Activated CD4-positive, alpha-beta memory T cell treated with anti-CD3 and anti-CD28 coated beads for 36 hours (primary cell): ENCODE results near the gene CGN. TPM values are rescaled to one million over a fixed set of nuclear protein-coding genes. Genes with fewer than 3 reads are reported as not detected.
A peak's percentile ranks its signal among the peaks of the same experiment; 100 is the strongest.

ENCODE experiments used
- CTCF ChIA-PET: fragments of 350-600 bp; sonication (Branson Sonifier 250); formaldehyde crosslinking; loops from one replicate; lab custom pipeline; 2021; ENCODE audit warnings: antibody characterized with exemption, inconsistent platforms; lab: Charles Lee
- POLR2A ChIA-PET: fragments of 350-600 bp; sonication (Branson Sonifier 250); formaldehyde crosslinking; loops from one replicate; lab custom pipeline; 2021; ENCODE audit warnings: antibody characterized with exemption; lab: Charles Lee
- DNase-seq: peaks from one replicate; pipeline ENCODE4 v3.0.0-alpha.2; 2020
- H3K27ac Mint-ChIP-seq: one replicate; pipeline ENCODE4 v1.8.0; 2021; ENCODE audit warnings: mixed read lengths
- H3K27me3 Mint-ChIP-seq: one replicate; pipeline ENCODE4 v1.8.0; 2021; ENCODE audit warnings: mixed read lengths
- H3K36me3 Mint-ChIP-seq: one replicate; pipeline ENCODE4 v1.8.0; 2021; ENCODE audit warnings: mixed read lengths
- H3K4me1 Mint-ChIP-seq: one replicate; pipeline ENCODE4 v1.8.0; 2021; ENCODE audit warnings: low read depth, mixed read lengths
- H3K4me3 Mint-ChIP-seq: one replicate; pipeline ENCODE4 v1.8.0; 2021; ENCODE audit warnings: mild to moderate bottlenecking, mixed read lengths
- H3K9me3 Mint-ChIP-seq: one replicate; pipeline ENCODE4 v1.8.0; 2021; ENCODE audit warnings: mixed read lengths
- intact Hi-C: fragments of 100-400 bp; cut with micrococcal nuclease; formaldehyde crosslinking; loops from one replicate; pipeline ENCODE4 v1.15.1; 2023
- total RNA-seq, 2 experiments: library from RNA; stranded (reverse); gene quantifications; one replicate each; pipeline ENCODE4 v1.2.3, GENCODE V29; 2021

CGN gene
- total RNA-seq, 2 experiments from 2014 or later: 1.3 to 1.4 TPM

DNA sequence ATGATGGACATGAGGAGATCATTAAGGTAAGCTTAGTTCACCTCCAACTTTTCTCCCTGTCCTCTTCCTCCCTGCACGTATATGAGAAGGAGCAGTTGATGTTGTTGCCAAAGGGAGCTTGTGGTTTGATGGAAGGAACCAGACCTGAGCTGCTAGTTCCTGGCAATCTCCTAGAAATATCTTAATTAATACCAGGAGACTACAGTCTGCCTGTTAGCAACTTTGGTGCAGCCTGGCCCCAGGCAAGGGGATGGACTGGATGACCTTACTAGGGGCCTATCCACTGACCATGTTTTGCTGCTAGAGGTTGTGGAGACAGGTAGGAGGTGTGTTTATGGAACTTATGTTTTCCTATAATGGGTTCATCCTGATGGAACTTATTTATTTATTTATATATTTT lies 51.5 kb downstream of the CGN start:
- Mint-ChIP-seq H3K36me3 (peaks cover 3% of the 10 kb centered on the region), H3K27me3 (no peaks in the 10 kb centered on the region), H3K4me1 (no peaks in the 10 kb centered on the region), H3K9me3 (no peaks in the 10 kb centered on the region), H3K27ac (no peak overlapping the region), H3K4me3 (no peak overlapping the region)
- ChIA-PET CTCF (no interaction called here), POLR2A (no interaction called here)
- no peak for DNase-seq
- intact Hi-C loops: no loop called here

DNA sequence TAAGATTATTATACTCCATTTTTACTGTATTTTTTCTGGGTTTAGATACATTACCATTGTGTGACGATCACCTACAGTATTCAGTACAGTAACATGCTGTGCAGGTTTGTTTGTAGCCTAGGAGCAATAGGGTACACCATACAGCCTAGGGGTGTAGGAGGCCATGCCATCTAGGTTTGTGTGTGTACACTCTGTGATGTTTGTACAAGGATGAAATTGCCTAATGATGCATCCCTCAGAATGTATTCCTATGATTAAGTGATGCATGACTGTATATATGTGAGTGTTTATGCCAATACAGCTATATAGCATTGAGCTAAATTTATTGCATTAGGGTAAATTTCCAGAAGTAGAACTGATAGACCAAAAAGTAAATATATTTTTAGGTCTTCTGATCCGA lies 52.2 kb downstream of the CGN start:
- H3K9me3 Mint-ChIP-seq: no peaks in the 10 kb centered on the region
- ChIA-PET POLR2A (no interaction called here), CTCF (no interaction called here)
- H3K4me1 Mint-ChIP-seq: peaks cover 4% of the 10 kb centered on the region
- DNase-seq: no peak
- H3K27ac Mint-ChIP-seq: no peak overlapping the region
- H3K4me3 Mint-ChIP-seq: no peak overlapping the region
- intact Hi-C loops: no loop called here
- H3K27me3 Mint-ChIP-seq: no peaks in the 10 kb centered on the region
- H3K36me3 Mint-ChIP-seq: peaks cover 3% of the 10 kb centered on the region

DNA sequence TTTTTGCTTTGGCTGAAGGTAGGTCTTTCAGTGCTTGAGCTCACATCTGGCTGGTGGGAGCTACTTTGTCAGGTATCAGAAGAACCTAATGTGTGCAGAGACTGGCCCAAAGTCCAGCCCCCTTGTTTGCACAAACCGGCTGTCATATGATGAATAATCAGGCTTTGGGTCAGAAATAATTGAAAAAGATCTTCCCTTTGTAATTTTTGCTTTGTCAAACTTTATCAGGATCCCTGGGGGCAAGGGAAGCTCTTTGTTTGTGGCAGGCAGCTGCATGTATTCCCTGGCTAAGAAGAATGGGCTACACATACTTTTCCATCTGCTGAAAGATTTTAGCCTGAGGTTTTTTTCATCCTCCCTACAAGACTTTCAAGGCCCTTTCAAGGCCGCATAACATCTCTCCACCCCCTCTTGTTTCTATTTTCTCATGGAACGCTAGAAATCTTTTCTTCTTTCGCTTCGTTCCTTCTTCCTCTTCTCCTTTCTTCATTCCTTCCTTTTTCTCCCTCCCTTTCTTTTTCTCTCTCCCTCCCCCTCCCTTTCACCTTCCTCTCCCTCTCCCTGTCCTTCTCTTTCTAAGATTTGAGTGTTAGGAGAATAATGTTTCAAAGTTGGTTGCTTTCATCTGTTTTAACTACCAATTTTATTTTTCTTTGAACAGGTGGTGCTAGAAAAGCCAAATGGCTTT lies 54.5 kb downstream of the CGN start:
- Mint-ChIP-seq H3K27ac (no peak overlapping the region), H3K36me3 (peaks cover 3% of the 10 kb centered on the region), H3K4me3 (no peak overlapping the region), H3K9me3 (no peaks in the 10 kb centered on the region), H3K27me3 (no peaks in the 10 kb centered on the region), H3K4me1 (peaks cover 10% of the 10 kb centered on the region)
- ChIA-PET POLR2A (no interaction called here), CTCF (no interaction called here)
- DNase-seq: no peak
- intact Hi-C loops: no loop called here

DNA sequence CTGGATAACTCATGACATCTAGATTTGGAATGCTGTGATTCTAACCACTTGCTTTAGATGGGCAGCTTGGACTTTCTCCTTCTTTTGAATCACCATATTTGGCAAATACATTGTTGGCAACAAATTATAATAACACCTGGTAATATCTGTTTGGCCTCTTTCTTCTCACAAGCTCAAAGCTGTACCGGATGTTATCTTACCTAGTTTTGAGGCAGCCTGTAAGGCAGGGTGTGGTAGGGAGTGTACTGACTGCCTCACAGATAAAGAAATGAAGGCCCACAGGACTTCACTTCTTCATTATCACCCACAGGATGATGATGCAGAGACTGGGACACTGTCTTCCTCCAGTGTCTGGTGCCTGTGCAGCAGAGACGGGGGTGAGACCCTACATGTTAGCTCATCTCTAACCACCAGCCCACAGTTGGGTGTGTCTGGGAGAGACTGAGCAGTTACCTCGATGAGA lies 57.5 kb downstream of the CGN start:
- CTCF ChIA-PET: interaction anchor here (1.0 kb wide), 1 partner anchor 21 kb away, joined by 3 read pairs; no protein-coding TSS in a partner anchor
- no peak overlapping the region for H3K27ac Mint-ChIP-seq
- no peaks in the 10 kb centered on the region for H3K9me3 Mint-ChIP-seq
- H3K36me3 Mint-ChIP-seq: peaks cover 3% of the 10 kb centered on the region
- H3K4me1 Mint-ChIP-seq: peaks cover 10% of the 10 kb centered on the region
- H3K27me3 Mint-ChIP-seq: no peaks in the 10 kb centered on the region
- intact Hi-C loops: no loop called here
- peak; percentile 31 for DNase-seq
- H3K4me3 Mint-ChIP-seq: no peak overlapping the region
- POLR2A ChIA-PET: no interaction called here

DNA sequence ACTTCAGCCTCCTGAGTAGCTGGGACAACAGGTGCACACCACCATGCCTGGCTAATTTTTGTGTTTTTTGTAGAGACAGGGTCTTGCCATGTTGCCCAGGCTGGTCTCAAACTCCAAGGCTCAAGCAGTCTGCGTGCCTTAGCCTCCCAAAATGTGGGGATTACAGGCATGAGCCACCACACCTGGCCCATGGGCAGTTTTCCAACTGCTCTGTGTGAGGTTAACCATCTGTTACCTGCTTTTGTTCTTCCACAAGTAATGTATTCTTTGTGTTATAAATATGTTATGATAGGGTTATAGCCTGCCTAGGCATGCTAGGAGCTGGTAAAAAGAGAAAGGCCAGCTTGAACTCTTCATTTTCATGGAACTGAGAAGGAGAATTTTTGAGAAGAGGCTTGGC lies 59.6 kb downstream of the CGN start:
- H3K27me3 Mint-ChIP-seq: no peaks in the 10 kb centered on the region
- H3K9me3 Mint-ChIP-seq: no peaks in the 10 kb centered on the region
- ChIA-PET POLR2A (no interaction called here), CTCF (no interaction called here)
- no peak overlapping the region for H3K4me3 Mint-ChIP-seq
- peaks cover 18% of the 10 kb centered on the region for H3K4me1 Mint-ChIP-seq
- no peak for DNase-seq
- intact Hi-C loops: no loop called here
- H3K27ac Mint-ChIP-seq: no peak overlapping the region
- peaks cover 6% of the 10 kb centered on the region for H3K36me3 Mint-ChIP-seq

DNA sequence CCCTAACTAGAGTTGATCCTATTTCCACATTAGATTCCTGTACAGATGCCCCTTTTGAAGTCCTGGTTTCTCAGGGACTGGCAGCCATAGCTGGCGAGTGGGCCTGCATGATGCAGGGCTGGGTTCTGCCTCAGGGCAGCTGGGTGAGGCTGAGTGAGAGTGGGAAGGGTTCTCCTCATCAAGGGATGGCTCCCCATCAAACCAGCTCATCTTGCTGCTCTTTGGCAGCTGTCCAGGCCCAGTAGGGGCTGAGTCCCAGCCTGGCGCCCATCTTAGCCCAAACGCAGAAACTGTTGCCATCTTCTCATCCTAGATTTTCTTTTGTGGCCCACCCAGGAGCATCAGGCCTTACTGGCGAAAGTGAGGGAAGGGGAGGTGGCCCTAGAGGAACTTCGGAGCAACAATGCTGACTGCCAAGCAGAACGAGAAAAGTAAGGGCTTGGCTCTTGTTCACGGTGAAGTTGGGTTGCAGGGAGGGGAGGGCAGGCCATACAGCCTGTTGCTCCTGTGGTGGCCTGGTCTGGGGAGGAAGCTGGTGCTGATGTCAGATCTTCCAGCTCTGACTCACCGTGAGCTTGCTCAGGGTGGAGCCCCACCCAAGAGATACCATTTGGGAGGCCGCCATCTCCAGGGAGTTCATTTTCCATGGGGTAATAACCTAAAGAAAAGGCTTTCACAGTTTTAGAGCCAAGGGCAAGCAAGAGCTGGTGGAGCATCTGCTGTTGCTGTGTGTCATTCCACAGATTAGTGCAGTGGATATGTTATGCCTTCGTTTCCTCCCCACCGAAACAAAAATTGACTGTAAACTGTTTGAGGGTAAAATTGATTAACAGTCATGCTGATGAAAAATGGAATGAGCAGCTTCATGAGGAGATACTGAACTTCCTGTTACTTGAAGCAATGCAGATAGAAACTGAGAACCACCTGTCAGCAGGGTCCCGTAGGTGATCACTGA lies 63.7 kb downstream of the CGN start:
- no peaks in the 10 kb centered on the region for H3K27me3 Mint-ChIP-seq
- peaks cover 7% of the 10 kb centered on the region for H3K4me1 Mint-ChIP-seq
- no peaks in the 10 kb centered on the region for H3K9me3 Mint-ChIP-seq
- H3K36me3 Mint-ChIP-seq: peaks cover 3% of the 10 kb centered on the region
- H3K27ac Mint-ChIP-seq: no peak overlapping the region
- ChIA-PET CTCF (interaction anchor here (0.6 to 1.3 kb wide), 3 partner anchors 19 to 421 kb away, joined by 3 read pairs; no protein-coding TSS in a partner anchor), POLR2A (no interaction called here)
- intact Hi-C loops: no loop called here
- DNase-seq: peak; percentile 56
- H3K4me3 Mint-ChIP-seq: no peak overlapping the region

DNA sequence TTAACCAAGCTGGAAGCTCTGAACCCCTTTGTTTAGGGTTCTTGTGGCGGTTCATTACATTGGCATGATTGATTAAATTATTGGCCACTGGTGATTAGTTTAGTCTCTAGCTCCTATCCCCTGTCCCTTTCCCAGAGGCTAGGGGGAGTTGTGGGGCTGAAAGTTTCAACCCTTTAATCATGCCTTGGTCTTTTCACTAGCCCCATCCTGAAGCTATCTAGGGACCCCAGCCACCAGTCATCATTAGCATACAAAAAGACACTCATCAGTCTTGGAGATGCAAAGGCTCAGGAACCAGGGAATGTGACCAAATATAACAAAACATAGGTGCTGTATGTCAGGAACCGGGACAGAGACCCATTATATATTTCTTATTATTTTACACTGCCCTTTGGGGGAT lies 66.0 kb downstream of the CGN start:
- no peaks in the 10 kb centered on the region for H3K9me3 Mint-ChIP-seq
- no peaks in the 10 kb centered on the region for H3K27me3 Mint-ChIP-seq
- intact Hi-C loops: no loop called here
- no peak overlapping the region for H3K4me3 Mint-ChIP-seq
- POLR2A ChIA-PET: no interaction called here
- no peak for DNase-seq
- CTCF ChIA-PET: interaction anchor here (1.5 kb wide), 1 partner anchor 17 kb away, joined by 5 read pairs; no protein-coding TSS in a partner anchor
- peaks cover 7% of the 10 kb centered on the region for H3K4me1 Mint-ChIP-seq
- H3K36me3 Mint-ChIP-seq: peaks cover 3% of the 10 kb centered on the region
- no peak overlapping the region for H3K27ac Mint-ChIP-seq

DNA sequence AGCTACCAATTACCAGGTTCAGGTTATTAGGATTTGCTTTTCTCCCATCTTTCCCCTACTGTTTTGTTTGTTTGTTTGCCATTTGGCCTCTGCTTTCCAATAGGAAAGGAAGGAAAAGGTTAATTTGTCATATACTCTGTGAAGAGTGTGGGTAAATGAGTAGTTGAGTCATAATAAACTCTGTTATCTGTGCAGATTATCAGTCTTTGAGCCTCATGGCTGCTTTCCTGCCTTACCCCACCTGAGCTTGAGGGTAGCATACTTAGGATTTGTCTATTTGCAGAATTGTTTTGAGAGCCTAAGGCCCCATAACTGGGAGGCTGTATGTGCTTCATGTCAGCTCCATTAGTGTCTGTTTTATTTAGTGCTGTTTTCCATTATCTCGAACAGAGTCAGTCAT lies 67.8 kb downstream of the CGN start:
- H3K4me3 Mint-ChIP-seq: no peak overlapping the region
- no peak for DNase-seq
- peaks cover 7% of the 10 kb centered on the region for H3K4me1 Mint-ChIP-seq
- CTCF ChIA-PET: no interaction called here
- H3K36me3 Mint-ChIP-seq: peaks cover 3% of the 10 kb centered on the region
- no peaks in the 10 kb centered on the region for H3K9me3 Mint-ChIP-seq
- POLR2A ChIA-PET: no interaction called here
- intact Hi-C loops: no loop called here
- no peaks in the 10 kb centered on the region for H3K27me3 Mint-ChIP-seq
- H3K27ac Mint-ChIP-seq: no peak overlapping the region

DNA sequence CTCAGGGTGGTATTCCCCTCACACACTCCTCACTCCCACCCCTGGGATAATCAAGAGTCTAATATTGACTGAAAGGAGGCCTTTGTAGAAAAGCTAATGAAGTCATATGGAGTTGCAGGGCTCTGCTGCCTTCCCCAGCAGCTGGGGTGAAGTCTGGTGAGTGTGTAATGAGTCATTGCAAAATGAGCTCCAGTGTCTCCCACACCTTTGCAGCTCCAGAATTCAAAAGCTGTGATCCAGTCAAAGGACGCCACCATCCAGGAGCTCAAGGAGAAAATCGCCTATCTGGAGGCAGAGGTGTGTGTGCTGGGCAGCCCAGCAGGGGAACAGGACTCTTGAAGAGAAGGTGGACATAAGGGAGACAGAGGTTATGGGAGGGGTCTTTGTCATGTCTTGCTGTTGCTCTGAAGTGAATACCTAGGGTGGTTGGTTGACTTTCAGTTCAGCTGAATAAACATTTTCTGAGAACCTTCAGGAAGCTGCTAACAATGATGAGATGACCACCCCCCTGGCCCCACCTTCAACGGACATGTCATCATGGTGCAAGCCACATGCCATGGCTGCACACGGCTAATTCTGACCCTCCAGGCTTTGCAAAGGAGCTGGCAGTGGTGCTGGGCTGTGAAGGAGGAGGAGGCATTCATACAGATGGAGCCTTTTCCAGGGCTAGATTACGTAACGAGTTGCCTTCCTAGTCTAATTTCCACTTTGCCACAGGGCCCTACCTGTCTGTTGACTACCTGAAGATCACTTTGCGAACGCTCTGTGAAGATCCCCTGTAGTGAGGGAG lies 68.4 kb downstream of the CGN start:
- Mint-ChIP-seq H3K9me3 (no peaks in the 10 kb centered on the region), H3K27ac (no peak overlapping the region), H3K27me3 (no peaks in the 10 kb centered on the region), H3K4me1 (peaks cover 7% of the 10 kb centered on the region), H3K36me3 (peaks cover 3% of the 10 kb centered on the region), H3K4me3 (no peak overlapping the region)
- ChIA-PET CTCF (interaction anchor here (2.2 kb wide), 1 partner anchor 14 kb away, joined by 10 read pairs; no protein-coding TSS in a partner anchor), POLR2A (no interaction called here)
- intact Hi-C loops: no loop called here
- DNase-seq: no peak

DNA sequence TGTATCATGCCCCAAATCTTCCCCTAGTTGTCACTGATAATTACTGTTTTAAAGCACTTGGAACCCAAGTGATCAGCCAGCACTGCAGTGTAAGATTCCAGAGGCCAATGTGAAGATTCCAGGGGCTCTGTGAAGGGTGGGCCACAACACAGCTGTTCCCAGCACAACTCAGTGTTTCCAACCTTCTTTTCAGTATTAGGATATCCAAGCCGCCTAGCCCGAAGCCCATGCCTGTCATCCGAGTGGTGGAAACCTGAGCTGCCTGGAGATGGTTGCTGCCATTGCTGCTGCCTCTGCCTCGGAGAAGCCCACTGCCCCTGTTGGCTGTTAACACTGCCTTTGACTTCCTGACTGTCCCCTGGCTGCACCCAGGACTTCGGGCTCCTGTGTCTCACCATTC lies 70.3 kb downstream of the CGN start:
- intact Hi-C loops: no loop called here
- no peaks in the 10 kb centered on the region for H3K9me3 Mint-ChIP-seq
- no peaks in the 10 kb centered on the region for H3K27me3 Mint-ChIP-seq
- no peak overlapping the region for H3K4me3 Mint-ChIP-seq
- DNase-seq: no peak
- no peaks in the 10 kb centered on the region for H3K36me3 Mint-ChIP-seq
- ChIA-PET CTCF (interaction anchor here (0.6 to 2.2 kb wide), 2 partner anchors 12 to 98 kb away, joined by 3 to 10 read pairs; no protein-coding TSS in a partner anchor), POLR2A (interaction anchor here (0.5 kb wide), 1 partner anchor 298 kb away, joined by 3 read pairs; no protein-coding TSS in a partner anchor)
- no peak overlapping the region for H3K27ac Mint-ChIP-seq
- no peaks in the 10 kb centered on the region for H3K4me1 Mint-ChIP-seq

DNA sequence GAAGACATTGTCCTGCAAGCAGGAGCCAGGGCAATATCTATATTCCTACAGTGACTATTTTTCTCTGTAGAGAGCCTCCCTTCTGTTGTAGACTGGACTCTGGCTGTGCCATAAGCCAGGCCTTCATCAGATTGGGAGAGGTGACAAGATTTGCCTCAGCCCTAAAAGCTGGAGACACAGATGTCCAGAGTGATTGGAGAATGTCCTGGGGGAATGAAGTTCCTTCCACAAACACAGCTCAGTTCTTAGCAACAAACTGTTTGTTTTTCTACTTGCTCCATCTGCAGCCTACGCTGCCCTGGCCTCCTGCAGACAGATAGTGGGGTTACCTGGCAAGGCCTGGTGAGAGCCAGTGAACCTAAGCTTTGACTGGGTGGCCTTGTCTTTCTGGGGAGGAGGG lies 70.7 kb downstream of the CGN start:
- no peaks in the 10 kb centered on the region for H3K4me1 Mint-ChIP-seq
- CTCF ChIA-PET: interaction anchor here (0.6 kb wide), 1 partner anchor 97 kb away, joined by 3 read pairs; no protein-coding TSS in a partner anchor
- no peak for DNase-seq
- intact Hi-C loops: no loop called here
- H3K27me3 Mint-ChIP-seq: no peaks in the 10 kb centered on the region
- no peak overlapping the region for H3K27ac Mint-ChIP-seq
- H3K9me3 Mint-ChIP-seq: no peaks in the 10 kb centered on the region
- H3K36me3 Mint-ChIP-seq: no peaks in the 10 kb centered on the region
- POLR2A ChIA-PET: interaction anchor here (0.5 kb wide), 1 partner anchor 298 kb away, joined by 3 read pairs; no protein-coding TSS in a partner anchor
- no peak overlapping the region for H3K4me3 Mint-ChIP-seq
